ENCODE results near the gene DNAH9.

DNAH9 gene

DNA sequence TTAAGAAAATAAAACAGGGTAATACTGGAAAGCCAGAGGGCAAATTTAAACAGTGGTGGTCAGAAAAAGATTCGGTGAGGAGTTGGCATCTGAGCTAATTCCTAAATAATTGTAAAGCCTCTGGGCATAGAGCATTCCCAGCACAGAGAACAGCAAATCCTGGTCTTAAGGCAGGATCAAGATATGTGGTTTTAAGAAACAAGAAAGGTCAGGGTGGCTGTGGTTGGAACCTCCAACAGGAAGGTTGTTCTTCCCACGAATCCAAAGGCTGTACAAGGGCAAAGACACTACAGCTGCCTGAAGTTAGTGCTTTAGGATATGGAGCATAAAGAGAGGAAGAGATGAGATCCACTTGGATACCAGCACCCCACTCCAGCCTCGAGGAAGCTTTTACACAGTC, 284.4 kb downstream of the DNAH9 start:
- no peaks in the 10 kb centered on the region for H3K36me3 Mint-ChIP-seq (ENCODE audit: low read depth)
- DNase-seq (ENCODE audit: low spot score), result no peak
- H3K27ac Mint-ChIP-seq, result no peak overlapping the region
- H3K4me3 Mint-ChIP-seq, result no peak overlapping the region
- H3K4me1 Mint-ChIP-seq (ENCODE audit: low read depth), result no peaks in the 10 kb centered on the region
- H3K9me3 Mint-ChIP-seq, result no peaks in the 10 kb centered on the region
- H3K27me3 Mint-ChIP-seq (ENCODE audit: low read depth), result no peaks in the 10 kb centered on the region

GRCh38 chr17:11885051-11885450, 286.8 kb downstream of the DNAH9 start:
- no peak for DNase-seq (ENCODE audit: low spot score)
- Mint-ChIP-seq H3K27ac (no peak overlapping the region), H3K27me3 (ENCODE audit: low read depth) (no peaks in the 10 kb centered on the region), H3K9me3 (no peaks in the 10 kb centered on the region), H3K36me3 (ENCODE audit: low read depth) (no peaks in the 10 kb centered on the region), H3K4me1 (ENCODE audit: low read depth) (no peaks in the 10 kb centered on the region), H3K4me3 (no peak overlapping the region)

DNA sequence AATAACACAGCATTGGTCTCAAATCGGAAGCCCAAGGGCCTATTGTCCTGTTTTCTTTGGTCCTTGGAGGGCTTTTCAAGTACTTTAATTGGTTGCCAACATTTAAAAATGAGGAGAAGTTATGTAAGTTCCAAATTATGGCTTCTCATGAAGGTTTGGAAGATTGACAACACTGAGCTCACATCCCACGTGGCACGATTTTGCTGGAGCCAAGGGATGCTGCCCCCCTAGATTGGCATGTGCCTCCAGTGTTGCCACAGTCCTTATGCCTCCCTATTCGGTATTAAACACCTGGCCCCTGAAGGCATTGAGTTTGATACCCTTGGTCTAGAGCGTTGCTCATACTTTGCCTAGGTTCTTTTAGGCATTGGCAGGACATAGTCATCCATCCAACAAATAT, 291.0 kb downstream of the DNAH9 start:
- H3K4me1 Mint-ChIP-seq (ENCODE audit: low read depth), result no peaks in the 10 kb centered on the region
- no peaks in the 10 kb centered on the region for H3K27me3 Mint-ChIP-seq (ENCODE audit: low read depth)
- no peak overlapping the region for H3K27ac Mint-ChIP-seq
- H3K9me3 Mint-ChIP-seq, result peaks cover 4% of the 10 kb centered on the region
- no peak for DNase-seq (ENCODE audit: low spot score)
- H3K36me3 Mint-ChIP-seq (ENCODE audit: low read depth), result no peaks in the 10 kb centered on the region
- no peak overlapping the region for H3K4me3 Mint-ChIP-seq

- DNase-seq (ENCODE audit: low spot score), result no peak
- H3K4me3 Mint-ChIP-seq, result no peak overlapping the region
- no peaks in the 10 kb centered on the region for H3K36me3 Mint-ChIP-seq (ENCODE audit: low read depth)
- H3K27me3 Mint-ChIP-seq (ENCODE audit: low read depth), result no peaks in the 10 kb centered on the region
- peaks cover 4% of the 10 kb centered on the region for H3K9me3 Mint-ChIP-seq
- no peak overlapping the region for H3K27ac Mint-ChIP-seq
- no peaks in the 10 kb centered on the region for H3K4me1 Mint-ChIP-seq (ENCODE audit: low read depth)
These were observed 295.6 kb downstream of the DNAH9 start for GRCh38 chr17:11893862-11894261.

GRCh38 chr17:11896199-11896598, 297.9 kb downstream of the DNAH9 start:
- peaks cover 11% of the 10 kb centered on the region for H3K9me3 Mint-ChIP-seq
- no peak overlapping the region for H3K27ac Mint-ChIP-seq
- no peak overlapping the region for H3K4me3 Mint-ChIP-seq
- no peaks in the 10 kb centered on the region for H3K4me1 Mint-ChIP-seq (ENCODE audit: low read depth)
- no peaks in the 10 kb centered on the region for H3K27me3 Mint-ChIP-seq (ENCODE audit: low read depth)
- no peak for DNase-seq (ENCODE audit: low spot score)
- no peaks in the 10 kb centered on the region for H3K36me3 Mint-ChIP-seq (ENCODE audit: low read depth)

DNA sequence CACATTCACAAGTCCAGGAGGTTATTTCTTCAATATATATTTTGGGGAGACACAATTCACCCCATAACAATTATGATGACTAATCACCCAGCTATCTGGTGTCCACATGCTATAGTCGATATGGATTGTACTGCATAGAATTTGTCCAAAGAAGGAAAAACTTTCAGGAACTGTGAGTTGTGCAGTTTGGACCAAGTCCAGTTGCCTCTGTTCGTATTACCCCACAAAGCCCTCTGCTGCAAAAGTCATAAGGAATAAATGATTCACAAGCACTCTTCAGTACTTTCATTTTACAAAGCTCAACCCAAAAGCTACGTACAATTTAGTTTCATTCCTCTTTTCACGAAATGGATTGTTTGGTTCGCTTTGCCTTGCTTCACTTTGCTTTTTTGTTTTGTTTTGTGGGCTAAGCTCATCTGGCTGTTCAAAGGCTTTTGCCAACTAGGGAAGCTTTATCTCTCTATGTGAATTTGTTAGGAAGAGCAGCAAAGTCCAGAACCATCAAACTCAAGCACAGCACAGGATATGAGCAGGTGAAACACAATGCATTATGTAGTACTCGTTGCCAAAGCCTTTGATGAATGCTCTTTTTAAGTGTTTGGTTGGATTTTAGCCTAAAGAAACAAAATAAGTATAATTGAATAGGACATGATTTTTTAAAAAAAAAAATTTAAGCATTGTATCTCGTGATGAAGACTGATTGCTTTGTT, 300.4 kb downstream of the DNAH9 start:
- Mint-ChIP-seq H3K36me3 (ENCODE audit: low read depth) (no peaks in the 10 kb centered on the region), H3K27ac (no peak overlapping the region), H3K27me3 (ENCODE audit: low read depth) (no peaks in the 10 kb centered on the region), H3K4me3 (no peak overlapping the region), H3K4me1 (ENCODE audit: low read depth) (no peaks in the 10 kb centered on the region), H3K9me3 (peaks cover 6% of the 10 kb centered on the region)
- DNase-seq (ENCODE audit: low spot score), result no peak

DNA sequence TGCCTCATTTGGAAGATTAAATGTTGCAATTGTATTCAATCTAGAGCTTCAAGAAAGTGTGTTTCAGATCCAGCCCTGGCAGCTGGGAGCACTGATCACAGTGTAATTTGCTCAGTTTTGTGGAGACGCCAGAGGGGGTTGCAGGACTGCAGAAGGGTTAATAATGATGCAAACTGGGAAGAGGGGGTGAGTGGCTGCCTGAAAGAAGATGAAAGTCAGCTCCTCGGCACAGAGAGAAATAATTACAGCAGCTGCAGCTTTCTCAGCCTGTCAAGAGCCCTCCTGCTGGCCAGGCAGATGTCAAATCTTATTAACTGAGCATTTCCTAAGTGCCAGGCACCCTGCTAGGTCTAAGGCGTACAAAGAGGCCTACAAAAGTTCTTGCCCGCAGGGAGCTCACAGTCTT, 301.3 kb downstream of the DNAH9 start:
- Mint-ChIP-seq H3K4me3 (no peak overlapping the region), H3K36me3 (ENCODE audit: low read depth) (no peaks in the 10 kb centered on the region), H3K27me3 (ENCODE audit: low read depth) (no peaks in the 10 kb centered on the region), H3K9me3 (peaks cover 6% of the 10 kb centered on the region), H3K27ac (no peak overlapping the region), H3K4me1 (ENCODE audit: low read depth) (no peaks in the 10 kb centered on the region)
- no peak for DNase-seq (ENCODE audit: low spot score)

DNA sequence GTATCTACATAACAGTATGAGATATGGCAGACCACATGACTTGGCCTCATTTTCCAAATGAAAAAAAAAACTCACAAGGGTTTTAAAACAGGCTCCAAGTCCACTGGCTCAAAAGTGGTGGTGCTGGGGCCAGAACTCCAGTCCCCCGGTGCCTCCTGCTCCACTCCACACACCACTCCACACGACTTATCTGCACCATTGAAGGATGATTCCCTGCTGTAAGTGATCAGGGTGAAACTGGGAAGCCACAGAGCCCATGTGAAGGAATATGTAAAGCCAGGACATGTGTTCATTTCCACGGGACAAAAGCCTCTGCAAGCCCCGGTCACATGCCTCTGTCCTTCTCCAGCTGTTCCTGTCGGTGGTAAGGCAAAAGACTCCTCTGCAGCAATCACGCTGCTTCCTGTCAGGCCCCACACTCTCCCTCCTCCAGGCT, 301.8 kb downstream of the DNAH9 start:
- H3K4me1 Mint-ChIP-seq (ENCODE audit: low read depth), result no peaks in the 10 kb centered on the region
- H3K4me3 Mint-ChIP-seq, result no peak overlapping the region
- H3K27ac Mint-ChIP-seq, result no peak overlapping the region
- DNase-seq (ENCODE audit: low spot score), result no peak
- H3K9me3 Mint-ChIP-seq, result peaks cover 6% of the 10 kb centered on the region
- no peaks in the 10 kb centered on the region for H3K36me3 Mint-ChIP-seq (ENCODE audit: low read depth)
- H3K27me3 Mint-ChIP-seq (ENCODE audit: low read depth), result no peaks in the 10 kb centered on the region

- H3K27ac Mint-ChIP-seq, result no peak overlapping the region
- H3K4me1 Mint-ChIP-seq (ENCODE audit: low read depth), result no peaks in the 10 kb centered on the region
- H3K36me3 Mint-ChIP-seq (ENCODE audit: low read depth), result no peaks in the 10 kb centered on the region
- no peaks in the 10 kb centered on the region for H3K27me3 Mint-ChIP-seq (ENCODE audit: low read depth)
- no peak overlapping the region for H3K4me3 Mint-ChIP-seq
- peaks cover 6% of the 10 kb centered on the region for H3K9me3 Mint-ChIP-seq
- DNase-seq (ENCODE audit: low spot score), result no peak
These were observed 302.4 kb downstream of the DNAH9 start for GRCh38 chr17:11900655-11901054.

GRCh38 chr17:11901931-11902330, 303.7 kb downstream of the DNAH9 start:
- Mint-ChIP-seq H3K4me1 (ENCODE audit: low read depth) (no peaks in the 10 kb centered on the region), H3K9me3 (peaks cover 6% of the 10 kb centered on the region), H3K4me3 (no peak overlapping the region), H3K27ac (no peak overlapping the region), H3K36me3 (ENCODE audit: low read depth) (no peaks in the 10 kb centered on the region), H3K27me3 (ENCODE audit: low read depth) (no peaks in the 10 kb centered on the region)
- DNase-seq (ENCODE audit: low spot score), result no peak

DNA sequence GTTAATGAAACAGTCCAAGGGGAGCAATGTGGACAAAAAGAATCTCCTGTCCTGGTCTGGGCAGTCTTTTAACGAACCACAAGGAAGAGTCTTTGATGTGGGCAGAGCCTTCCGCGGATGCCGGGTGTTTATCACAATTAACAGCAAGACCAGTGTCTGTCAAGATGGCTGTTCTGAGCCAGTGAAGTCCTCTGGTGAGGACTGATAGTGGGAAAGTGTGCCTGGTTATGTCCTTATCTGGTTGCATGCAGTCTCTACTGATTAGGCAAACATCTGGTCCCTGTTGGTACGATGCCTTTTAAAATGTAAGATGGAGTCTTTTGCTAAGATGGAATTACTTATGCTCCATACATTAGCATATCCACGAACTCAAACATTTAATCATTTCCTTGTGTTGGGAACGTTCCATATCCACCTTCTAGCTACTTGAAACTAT, 310.5 kb downstream of the DNAH9 start:
- H3K27me3 Mint-ChIP-seq (ENCODE audit: low read depth), result no peaks in the 10 kb centered on the region
- H3K4me1 Mint-ChIP-seq (ENCODE audit: low read depth), result no peaks in the 10 kb centered on the region
- no peak for DNase-seq (ENCODE audit: low spot score)
- no peaks in the 10 kb centered on the region for H3K36me3 Mint-ChIP-seq (ENCODE audit: low read depth)
- H3K27ac Mint-ChIP-seq, result no peak overlapping the region
- H3K9me3 Mint-ChIP-seq, result peaks cover 10% of the 10 kb centered on the region
- H3K4me3 Mint-ChIP-seq, result no peak overlapping the region

DNA sequence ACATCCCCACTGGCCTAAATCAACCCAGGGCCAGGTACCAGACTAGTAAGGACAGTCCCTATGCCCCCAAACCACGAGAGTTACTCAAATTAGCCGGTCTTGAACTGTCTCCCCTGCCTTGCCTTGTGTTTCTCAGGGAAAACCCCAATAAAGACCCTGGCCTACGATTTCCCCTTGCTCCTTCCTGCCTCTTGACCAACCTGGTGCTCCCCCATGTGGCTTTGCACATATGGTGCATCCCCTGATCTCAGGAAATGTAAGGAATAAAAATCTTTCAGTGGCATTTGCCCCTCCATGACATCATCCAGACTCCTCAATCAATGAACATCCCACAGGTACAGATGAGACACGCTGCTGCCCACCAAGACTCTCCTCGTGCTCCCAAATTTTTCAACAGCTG, 311.1 kb downstream of the DNAH9 start:
- Mint-ChIP-seq H3K9me3 (peaks cover 10% of the 10 kb centered on the region), H3K4me1 (ENCODE audit: low read depth) (no peaks in the 10 kb centered on the region), H3K27me3 (ENCODE audit: low read depth) (no peaks in the 10 kb centered on the region), H3K4me3 (no peak overlapping the region), H3K36me3 (ENCODE audit: low read depth) (no peaks in the 10 kb centered on the region), H3K27ac (no peak overlapping the region)
- no peak for DNase-seq (ENCODE audit: low spot score)

DNA sequence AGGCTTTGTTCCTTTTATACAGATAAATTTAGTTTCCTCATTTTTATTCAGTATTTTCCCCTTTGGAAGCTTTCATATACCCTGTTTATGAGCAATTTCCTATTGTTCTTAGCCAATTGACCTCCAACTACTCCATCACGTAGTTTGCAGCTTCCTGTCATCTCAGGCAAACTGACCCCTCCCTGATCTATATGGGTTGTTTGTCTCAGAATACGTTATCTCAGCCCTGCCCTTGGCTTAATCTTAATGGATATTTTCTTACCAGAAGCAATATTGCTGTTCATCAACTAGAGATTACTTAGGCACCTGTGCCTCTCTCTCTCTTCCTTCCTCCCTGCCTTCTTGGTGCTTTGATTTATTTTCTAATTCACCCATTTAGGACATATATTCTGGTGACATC, 317.8 kb downstream of the DNAH9 start:
- Mint-ChIP-seq H3K36me3 (ENCODE audit: low read depth) (no peaks in the 10 kb centered on the region), H3K4me1 (ENCODE audit: low read depth) (no peaks in the 10 kb centered on the region), H3K9me3 (peaks cover 18% of the 10 kb centered on the region), H3K27ac (no peak overlapping the region), H3K27me3 (ENCODE audit: low read depth) (no peaks in the 10 kb centered on the region), H3K4me3 (no peak overlapping the region)
- DNase-seq (ENCODE audit: low spot score), result no peak

DNA sequence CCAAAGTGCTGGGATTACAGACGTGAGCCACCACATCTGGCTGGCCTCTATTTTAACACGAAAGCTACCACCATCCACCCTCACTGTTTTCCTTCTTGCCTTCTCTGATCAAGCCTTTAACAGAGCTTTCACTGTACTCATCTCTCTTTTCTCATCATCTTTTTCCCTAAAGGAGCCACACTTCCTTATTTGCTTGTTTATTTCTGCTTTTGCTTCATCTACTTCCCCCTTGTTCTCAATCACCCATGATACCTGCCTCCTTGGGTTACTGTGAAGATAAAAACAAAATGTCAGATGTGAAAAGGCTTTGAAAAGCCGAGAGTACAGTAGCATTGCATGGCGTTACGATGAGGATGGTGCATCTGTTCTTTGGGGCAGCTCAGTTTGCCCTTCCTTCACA, 319.1 kb downstream of the DNAH9 start:
- no peak for DNase-seq (ENCODE audit: low spot score)
- H3K27ac Mint-ChIP-seq, result no peak overlapping the region

GRCh38 chr17:11921296-11921695, 323.0 kb downstream of the DNAH9 start:
- H3K9me3 Mint-ChIP-seq, result peaks cover 16% of the 10 kb centered on the region
- H3K4me1 Mint-ChIP-seq (ENCODE audit: low read depth), result no peaks in the 10 kb centered on the region

More for the DNA sequence above, 319.1 kb downstream of the DNAH9 start:
- Mint-ChIP-seq H3K9me3 (peaks cover 10% of the 10 kb centered on the region), H3K36me3 (ENCODE audit: low read depth) (no peaks in the 10 kb centered on the region), H3K27me3 (ENCODE audit: low read depth) (no peaks in the 10 kb centered on the region), H3K4me3 (no peak overlapping the region), H3K4me1 (ENCODE audit: low read depth) (no peaks in the 10 kb centered on the region)

More at GRCh38 chr17:11921296-11921695, 323.0 kb downstream of the DNAH9 start:
- Mint-ChIP-seq H3K36me3 (ENCODE audit: low read depth) (no peaks in the 10 kb centered on the region), H3K27me3 (ENCODE audit: low read depth) (no peaks in the 10 kb centered on the region), H3K4me3 (no peak overlapping the region), H3K27ac (no peak overlapping the region)
- no peak for DNase-seq (ENCODE audit: low spot score)
